Measurements from ENCODE around the gene LRRC75A.

DNA sequence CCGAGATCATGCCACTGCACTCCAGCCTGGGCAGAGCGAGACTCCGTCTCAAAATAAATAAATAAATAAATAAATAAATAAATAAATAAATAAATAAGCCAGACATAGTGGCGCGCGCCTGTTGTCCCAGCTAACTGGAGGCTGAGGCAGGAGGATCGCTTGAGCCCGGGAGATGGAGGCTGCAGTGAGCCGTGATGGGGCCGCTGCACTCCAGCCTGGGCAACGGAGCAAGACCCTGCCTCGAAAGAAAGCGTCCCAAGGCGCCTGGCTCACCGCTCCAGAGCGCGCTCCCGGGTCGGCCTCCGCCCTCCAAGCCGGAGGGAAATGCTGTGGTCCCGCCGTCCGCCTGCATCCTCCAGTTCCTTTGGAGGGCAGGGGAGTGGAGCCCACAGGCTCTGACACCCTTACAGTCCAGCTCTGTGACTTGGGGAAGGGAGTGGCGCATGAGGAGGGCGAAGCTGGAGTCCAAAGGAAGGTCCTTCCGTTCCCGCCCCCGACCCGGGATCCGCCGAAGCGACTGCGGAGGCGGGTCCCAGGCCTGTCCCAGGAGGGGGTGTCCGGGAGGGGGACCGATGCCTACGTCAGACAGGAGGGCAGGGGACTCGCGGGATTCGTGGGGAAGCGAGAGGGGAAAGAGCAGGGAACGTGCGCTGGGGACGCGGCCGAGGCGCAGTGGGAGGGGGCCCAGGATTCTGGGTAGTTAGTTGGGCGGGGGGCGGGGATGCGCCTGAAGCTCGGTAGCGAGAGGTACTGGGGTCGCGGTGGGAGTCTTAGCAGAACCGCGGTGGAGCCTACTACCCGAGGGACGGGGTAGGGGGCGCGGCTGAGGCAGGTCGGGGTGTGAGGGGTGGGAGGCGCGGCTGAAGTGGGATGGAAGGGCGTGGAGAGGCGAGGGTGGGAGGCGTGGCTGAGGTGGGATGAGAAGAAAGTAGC, 85.0 kb downstream of the LRRC75A start:
- TF ChIP-seq, protein P1, sequence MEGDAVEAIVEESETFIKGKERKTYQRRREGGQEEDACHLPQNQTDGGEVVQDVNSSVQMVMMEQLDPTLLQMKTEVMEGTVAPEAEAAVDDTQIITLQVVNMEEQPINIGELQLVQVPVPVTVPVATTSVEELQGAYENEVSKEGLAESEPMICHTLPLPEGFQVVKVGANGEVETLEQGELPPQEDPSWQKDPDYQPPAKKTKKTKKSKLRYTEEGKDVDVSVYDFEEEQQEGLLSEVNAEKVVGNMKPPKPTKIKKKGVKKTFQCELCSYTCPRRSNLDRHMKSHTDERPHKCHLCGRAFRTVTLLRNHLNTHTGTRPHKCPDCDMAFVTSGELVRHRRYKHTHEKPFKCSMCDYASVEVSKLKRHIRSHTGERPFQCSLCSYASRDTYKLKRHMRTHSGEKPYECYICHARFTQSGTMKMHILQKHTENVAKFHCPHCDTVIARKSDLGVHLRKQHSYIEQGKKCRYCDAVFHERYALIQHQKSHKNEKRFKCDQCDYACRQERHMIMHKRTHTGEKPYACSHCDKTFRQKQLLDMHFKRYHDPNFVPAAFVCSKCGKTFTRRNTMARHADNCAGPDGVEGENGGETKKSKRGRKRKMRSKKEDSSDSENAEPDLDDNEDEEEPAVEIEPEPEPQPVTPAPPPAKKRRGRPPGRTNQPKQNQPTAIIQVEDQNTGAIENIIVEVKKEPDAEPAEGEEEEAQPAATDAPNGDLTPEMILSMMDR (IDR thresholded peaks at IDR 0.05; ENCODE audit: low read length): no peak; the same call in 1 of the 2 replicates
- TF ChIP-seq EZH2 (IDR thresholded peaks at IDR 0.05; ENCODE audit: borderline replicate concordance, low read length): no peak
